ENCODE data around the gene TRIM72. TPM values are rescaled to one million over a fixed set of nuclear protein-coding genes. Genes with fewer than 3 reads are reported as not detected.
"Not testable (repeated sequence)": the region's sequence is repeated elsewhere in the genome, so short reads cannot be mapped to it uniquely, and the experiment has no call there.

TRIM72 gene
- total RNA-seq, 2 donors from 2014 or later, result 0.02 TPM; not detected in 1

DNA sequence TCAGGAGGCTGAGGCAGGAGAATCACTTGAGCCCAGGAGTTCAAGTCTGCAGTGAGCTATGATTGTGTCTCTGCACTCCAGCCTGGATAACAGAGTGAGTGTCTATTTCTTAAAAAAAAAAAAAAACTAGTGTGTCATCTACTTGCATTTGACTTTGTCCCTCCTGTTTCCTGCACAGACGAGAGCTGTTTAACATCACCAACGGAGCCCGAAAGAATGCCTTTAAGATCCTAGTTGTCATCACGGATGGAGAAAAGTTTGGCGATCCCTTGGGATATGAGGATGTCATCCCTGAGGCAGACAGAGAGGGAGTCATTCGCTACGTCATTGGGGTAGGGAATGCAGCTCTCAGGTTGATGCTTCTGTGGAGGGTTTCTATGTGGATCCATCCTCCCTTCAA lies 59.3 kb downstream of the TRIM72 start:
- Histone ChIP-seq H3K36me3 (no peaks in the 10 kb centered on the region), H3K27me3 (no peaks in the 10 kb centered on the region), H3K4me3 (no peak overlapping the region), H3K9me3 (no peaks in the 10 kb centered on the region), H3K27ac (no peak overlapping the region), H3K9ac (ENCODE audit: low read depth in 2 of 2, low read length in 2 of 2) (no peak overlapping the region), H3K4me1 (no peaks in the 10 kb centered on the region)
- TF ChIP-seq CTCF (IDR thresholded peaks at IDR 0.05), result no peak
- DNase-seq, result no peak
- intact Hi-C loops (cut with DNase I), result no loop called here

DNA sequence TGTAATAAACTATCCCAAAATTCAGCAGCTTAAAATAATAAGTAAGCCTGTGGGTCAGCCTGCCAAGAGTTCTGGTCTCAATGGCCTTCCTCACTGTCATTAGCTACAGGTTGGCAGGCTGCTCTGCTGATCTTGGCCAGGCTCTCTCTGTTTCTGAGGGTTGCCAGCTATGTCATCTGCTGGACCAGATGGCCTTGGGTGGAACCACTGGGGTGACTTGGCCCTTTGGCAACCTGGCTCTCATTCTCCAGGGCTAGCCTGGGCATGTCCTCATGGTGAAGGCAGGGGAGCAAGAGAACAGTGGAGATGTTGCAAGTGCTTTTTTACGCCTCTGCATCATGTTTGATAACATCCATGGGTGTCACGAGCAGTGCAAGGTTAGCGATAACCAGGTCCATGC lies 59.8 kb downstream of the TRIM72 start:
- Histone ChIP-seq H3K36me3 (no peaks in the 10 kb centered on the region), H3K27me3 (no peaks in the 10 kb centered on the region), H3K4me1 (no peaks in the 10 kb centered on the region), H3K9ac (ENCODE audit: low read depth in 2 of 2, low read length in 2 of 2) (no peak overlapping the region), H3K9me3 (no peaks in the 10 kb centered on the region), H3K4me3 (no peak overlapping the region), H3K27ac (no peak overlapping the region)
- DNase-seq, result no peak
- intact Hi-C loops (cut with DNase I), result no loop called here
- TF ChIP-seq CTCF (IDR thresholded peaks at IDR 0.05), result no peak

DNA sequence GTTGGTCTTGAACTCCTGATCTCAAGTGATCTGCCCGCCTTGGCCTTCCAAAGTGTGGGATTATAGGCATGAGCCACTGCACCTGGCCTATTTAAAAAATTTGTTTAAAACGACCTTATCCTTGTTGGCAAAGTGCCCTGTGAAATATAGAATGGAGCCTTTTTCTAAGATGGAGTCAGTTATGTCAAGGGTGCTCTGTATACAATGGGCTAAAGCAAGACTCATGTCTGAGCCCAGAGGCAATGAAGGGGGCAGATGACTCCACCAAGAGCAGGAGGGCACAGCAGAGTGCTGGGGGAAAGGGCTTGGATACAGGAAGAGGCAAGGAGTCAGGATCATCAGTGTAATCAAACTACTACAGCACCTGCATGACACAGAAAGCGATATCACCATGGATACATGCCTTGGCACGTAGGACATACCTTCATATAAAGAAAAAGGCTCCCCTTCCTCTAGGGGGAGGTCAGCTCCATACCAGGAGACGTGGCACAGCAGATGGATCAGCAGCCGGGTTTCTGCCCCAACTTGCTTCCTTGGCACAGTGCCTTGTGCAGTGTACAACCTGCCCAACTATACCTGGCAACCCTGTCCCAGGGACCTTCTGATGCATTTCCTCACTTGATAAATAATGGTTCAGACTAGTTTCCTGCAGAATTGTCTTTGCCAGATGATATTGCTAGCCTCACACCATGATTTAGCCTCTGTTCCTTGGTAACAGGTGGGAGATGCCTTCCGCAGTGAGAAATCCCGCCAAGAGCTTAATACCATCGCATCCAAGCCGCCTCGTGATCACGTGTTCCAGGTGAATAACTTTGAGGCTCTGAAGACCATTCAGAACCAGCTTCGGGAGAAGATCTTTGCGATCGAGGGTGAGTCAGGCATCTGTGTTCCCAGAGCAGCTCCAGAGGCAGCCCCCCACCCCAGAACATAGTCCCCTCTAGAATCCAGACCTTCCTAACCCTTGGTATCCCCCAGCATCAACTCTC lies 61.2 kb downstream of the TRIM72 start:
- no peaks in the 10 kb centered on the region for H3K4me1 ChIP-seq
- no peak overlapping the region for H3K4me3 ChIP-seq
- H3K27me3 ChIP-seq, result no peaks in the 10 kb centered on the region
- no peak overlapping the region for H3K27ac ChIP-seq
- intact Hi-C loops (cut with DNase I), result no loop called here
- no peak overlapping the region for H3K9ac ChIP-seq (ENCODE audit: low read depth in 2 of 2, low read length in 2 of 2)
- H3K9me3 ChIP-seq, result no peaks in the 10 kb centered on the region
- no peak for DNase-seq
- no peak for TF ChIP-seq CTCF (IDR thresholded peaks at IDR 0.05)
- H3K36me3 ChIP-seq, result no peaks in the 10 kb centered on the region

- no peak for TF ChIP-seq CTCF (IDR thresholded peaks at IDR 0.05)
- Histone ChIP-seq H3K36me3 (no peaks in the 10 kb centered on the region), H3K27ac (no peak overlapping the region), H3K9ac (ENCODE audit: low read depth in 2 of 2, low read length in 2 of 2) (no peak overlapping the region), H3K4me3 (no peak overlapping the region), H3K4me1 (no peaks in the 10 kb centered on the region), H3K27me3 (no peaks in the 10 kb centered on the region), H3K9me3 (no peaks in the 10 kb centered on the region)
- intact Hi-C loops (cut with DNase I), result no loop called here
- no peak for DNase-seq
Measured at GRCh38 chr16:31276600-31276999, 62.7 kb downstream of the TRIM72 start.

DNA sequence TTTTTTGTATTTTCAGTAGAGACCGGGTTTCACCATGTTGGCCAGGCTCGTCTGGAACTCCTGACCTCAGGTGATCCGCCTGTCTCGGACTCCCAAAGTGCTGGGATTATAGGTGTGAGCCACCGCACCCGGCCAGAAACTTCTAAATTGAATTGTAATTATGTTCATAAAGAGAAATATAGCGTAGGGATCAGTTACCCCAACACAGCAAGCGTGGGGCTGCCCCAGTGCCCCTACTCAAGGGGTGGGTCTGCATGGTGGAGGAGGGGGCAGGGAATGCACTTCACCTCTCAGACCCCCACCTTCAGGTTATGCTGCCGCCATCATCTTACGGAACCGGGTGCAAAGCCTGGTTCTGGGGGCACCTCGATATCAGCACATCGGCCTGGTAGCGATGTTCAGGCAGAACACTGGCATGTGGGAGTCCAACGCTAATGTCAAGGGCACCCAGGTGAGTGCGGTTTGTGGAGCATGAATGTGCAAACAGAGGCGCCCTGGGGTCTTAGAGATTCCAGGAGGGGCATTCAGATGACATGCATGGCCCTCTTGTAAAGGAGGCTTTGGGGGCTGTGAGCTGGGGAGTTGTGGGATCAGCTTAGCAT lies 63.8 kb downstream of the TRIM72 start:
- H3K36me3 ChIP-seq, result no peaks in the 10 kb centered on the region
- H3K4me1 ChIP-seq, result no peaks in the 10 kb centered on the region
- intact Hi-C loops (cut with DNase I), result no loop called here
- H3K9me3 ChIP-seq, result no peaks in the 10 kb centered on the region
- no peak overlapping the region for H3K9ac ChIP-seq (ENCODE audit: low read depth in 2 of 2, low read length in 2 of 2)
- DNase-seq, result no peak
- no peaks in the 10 kb centered on the region for H3K27me3 ChIP-seq
- TF ChIP-seq CTCF (IDR thresholded peaks at IDR 0.05), result no peak
- H3K4me3 ChIP-seq, result no peak overlapping the region
- H3K27ac ChIP-seq, result no peak overlapping the region

DNA sequence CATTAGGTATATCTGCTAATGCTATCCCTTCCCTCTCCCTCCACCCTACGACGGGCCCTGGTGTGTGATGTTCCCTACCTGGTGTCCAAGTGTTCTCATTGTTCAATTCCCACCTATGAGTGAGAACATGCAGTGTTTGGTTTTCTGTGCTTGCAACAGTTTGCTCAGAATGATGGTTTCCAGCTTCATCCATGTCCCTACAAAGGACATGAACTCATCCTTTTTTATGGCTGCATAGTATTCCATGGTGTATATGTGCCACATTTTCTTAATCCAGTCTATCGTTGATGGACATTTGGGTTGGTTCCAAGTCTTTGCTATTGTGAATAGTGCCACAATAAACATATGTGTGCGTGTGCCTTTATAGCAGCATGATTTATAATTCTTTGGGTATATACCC lies 64.9 kb downstream of the TRIM72 start:
- intact Hi-C loops (cut with DNase I), result not testable (repeated sequence)

More for the DNA sequence above, 64.9 kb downstream of the TRIM72 start:
- H3K27me3 ChIP-seq; H3K27ac ChIP-seq; H3K36me3 ChIP-seq; H3K9me3 ChIP-seq; H3K4me1 ChIP-seq; DNase-seq; H3K9ac ChIP-seq (ENCODE audit: low read depth in 2 of 2, low read length in 2 of 2); H3K4me3 ChIP-seq: not testable (repeated sequence)
